HG02623 (cell line): ENCODE results near the gene LRRC51.

Experiments
- ATAC-seq: cut with Tn5 transposase; IDR thresholded peaks from one replicate; pipeline ENCODE4 v1.9.1; 2021; ENCODE audit warnings: moderate library complexity; ENCODE audit not compliant: unreplicated experiment

Gene LRRC51

DNA sequence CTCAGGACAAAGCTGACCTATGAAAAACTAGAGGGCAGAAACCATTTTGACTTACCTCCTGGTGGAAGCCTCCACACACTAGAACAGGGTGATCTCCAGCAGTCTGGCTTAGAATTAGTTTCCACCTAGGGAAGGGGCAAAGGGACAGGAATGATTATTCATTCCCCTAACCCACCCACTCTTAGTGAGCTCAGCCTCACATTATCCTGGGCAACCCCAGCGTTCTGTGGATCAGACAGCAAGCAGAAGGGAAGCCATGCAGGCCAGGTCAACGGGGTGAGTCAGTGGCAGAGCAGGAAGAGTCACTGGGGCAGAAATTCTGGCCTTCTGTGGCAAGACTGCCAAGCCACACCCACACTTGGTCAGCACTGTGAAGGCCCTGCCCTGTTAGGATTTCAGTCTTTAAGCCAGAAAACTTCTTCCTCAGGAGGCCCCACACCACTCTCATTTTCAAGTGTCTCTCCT lies 10.8 kb upstream of the LRRC51 start:
- no peak for ATAC-seq

- no peak for ATAC-seq
These were observed 10.2 kb upstream of the LRRC51 start for GRCh38 chr11:72070491-72070890.

GRCh38 chr11:72072348-72072747 lies 8.3 kb upstream of the LRRC51 start:
- ATAC-seq, result no peak

DNA sequence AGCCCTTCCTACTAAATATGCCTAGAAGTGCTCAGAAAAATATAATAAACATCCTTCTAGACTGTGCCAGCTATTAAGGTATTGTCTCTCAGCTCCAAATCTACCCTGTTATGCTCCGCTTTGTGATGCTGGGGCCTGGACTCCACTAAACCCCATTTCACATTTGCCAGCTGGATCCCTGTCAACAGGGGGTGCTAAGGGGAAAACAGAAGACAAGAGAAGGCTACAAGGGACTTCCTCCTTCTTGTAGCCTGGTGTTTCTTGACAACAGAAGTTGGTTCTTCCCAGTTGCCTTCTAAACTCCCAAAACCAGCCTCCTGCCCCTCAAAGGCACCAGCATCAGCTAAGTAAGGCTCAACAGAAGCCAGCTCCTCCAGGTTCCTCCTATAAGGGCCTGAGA lies 5.5 kb upstream of the LRRC51 start:
- no peak for ATAC-seq

DNA sequence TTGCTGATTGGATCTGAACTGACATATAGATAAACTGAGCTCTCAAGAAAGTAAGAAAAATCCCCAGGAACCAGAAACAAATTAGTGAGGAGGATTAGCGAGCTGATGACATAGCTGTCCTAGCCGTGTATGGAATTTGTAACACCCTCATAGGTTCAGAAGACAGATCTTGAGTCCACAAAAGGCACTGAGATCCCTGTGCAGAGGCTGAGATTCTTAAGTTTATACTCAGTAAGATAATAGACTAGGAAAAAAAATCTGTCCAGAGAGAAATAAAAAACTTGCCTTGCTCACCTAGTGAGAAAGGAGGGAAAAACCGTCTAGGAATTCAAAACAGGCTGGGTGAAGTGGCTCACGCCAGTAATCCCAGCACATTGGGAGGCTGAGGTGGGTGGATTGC lies 4.9 kb upstream of the LRRC51 start:
- no peak for ATAC-seq

GRCh38 chr11:72078477-72078876 lies 2.2 kb upstream of the LRRC51 start:
- no peak for ATAC-seq

GRCh38 chr11:72079819-72080325 lies 778 bp upstream of the LRRC51 start:
- peak; percentile 17 for ATAC-seq

GRCh38 chr11:72081184-72081644 lies 564 bp downstream of the LRRC51 start:
- ATAC-seq, result no peak

GRCh38 chr11:72081821-72082453 lies 1.3 kb downstream of the LRRC51 start:
- no peak for ATAC-seq

DNA sequence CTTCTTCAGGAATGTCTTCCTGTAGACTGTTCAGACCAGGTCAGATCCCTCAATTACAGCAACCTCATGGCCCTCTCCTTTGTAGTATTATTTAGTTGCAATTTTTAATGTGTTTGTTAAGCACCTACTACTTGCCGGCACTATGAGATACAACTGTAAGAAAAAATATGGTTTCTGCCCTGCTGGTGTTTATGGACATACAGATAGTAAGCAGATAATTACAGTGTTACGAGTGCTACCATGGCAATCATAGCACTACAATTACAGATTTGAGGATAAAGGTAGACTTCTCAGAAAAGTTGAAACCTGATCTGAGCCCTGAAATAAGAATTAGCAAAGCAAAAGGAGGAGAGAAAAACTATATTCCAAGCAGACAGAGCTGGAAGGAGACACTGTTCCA lies 2.8 kb downstream of the LRRC51 start:
- no peak for ATAC-seq

- no peak for ATAC-seq
These were observed 3.4 kb downstream of the LRRC51 start for GRCh38 chr11:72084076-72084475.

DNA sequence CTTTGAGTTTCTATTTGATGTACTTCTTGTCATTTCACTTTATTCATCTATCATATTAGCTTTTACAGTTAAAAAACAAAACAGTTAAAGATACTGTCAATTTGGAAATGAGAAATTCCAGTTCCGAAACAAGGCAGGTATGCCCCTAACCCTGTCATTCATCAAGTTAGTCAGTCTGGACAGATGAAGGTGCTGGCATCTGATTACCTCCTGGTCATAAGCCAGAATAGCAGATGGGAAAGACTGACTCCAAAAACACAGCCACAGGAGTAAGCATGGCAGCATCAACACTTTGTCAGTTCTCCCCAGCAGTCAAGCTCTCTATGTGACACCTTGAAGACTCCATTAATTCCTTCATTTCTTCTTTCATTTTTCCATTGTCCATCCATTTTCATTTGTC lies 4.3 kb downstream of the LRRC51 start:
- ATAC-seq, result no peak

GRCh38 chr11:72085621-72086351 lies 5.1 kb downstream of the LRRC51 start:
- ATAC-seq, result no peak

- no peak for ATAC-seq
These were observed 7.6 kb downstream of the LRRC51 start for GRCh38 chr11:72088076-72088808.

- no peak for ATAC-seq
These were observed 10.6 kb downstream of the LRRC51 start for GRCh38 chr11:72091292-72091691.

DNA sequence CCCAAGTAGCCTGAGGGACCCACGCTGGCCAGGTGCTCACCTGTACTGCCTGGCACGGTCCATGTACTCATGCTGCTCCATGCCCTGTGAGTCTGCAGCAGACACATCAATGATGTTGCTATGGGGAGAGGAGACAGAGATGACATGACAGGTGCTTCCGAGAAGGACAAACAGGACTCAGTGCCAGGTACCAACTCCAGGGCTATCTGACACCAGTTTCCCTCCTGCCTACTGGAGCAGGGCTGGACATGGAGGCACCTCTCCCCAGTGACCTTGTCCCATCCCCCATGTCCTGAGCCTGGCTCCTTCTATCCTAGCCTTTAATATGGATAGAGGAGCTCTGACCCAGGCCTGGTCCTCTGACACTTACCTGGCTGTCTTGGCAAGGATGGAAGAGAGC lies 18.1 kb downstream of the LRRC51 start:
- no peak for ATAC-seq

DNA sequence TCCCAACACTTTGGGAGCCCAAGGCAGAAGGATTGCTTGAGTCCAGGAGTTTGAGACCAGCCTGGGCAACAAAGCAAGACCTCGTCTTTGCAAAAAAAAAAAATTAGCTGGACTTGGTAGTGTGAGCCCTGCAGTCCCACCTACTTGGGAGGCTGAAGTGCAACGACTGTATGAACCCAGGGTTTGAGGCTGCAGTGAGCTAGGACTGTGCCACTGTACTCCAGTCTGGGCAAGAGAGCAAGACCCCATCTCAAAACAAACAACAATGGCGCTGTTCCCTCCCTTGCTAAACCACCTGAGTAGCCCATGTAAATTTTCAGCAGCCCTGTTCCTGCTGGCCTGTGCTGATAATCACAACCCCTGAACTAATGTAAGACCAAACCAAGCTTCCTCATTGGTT lies 19.4 kb downstream of the LRRC51 start:
- ATAC-seq, result no peak

DNA sequence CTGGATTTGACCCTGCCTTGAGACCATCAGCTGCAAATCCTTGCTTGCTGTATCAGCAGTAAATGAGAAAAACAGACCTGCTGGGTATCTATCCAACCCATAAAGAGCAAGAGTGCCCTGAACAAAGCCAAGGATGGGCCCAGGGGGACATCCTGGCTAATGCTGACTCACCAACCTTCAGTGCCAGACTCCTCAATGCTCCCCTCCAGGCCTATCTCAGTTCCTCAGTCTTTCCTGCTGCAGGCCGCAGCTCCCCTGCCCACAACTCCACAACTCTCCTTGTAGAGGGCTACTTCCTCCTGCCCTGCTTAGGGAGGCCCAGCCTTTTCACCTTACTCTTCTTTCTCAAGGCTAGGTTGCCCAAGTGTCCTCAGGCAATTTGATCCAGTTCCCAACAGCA lies 19.8 kb downstream of the LRRC51 start:
- no peak for ATAC-seq

DNA sequence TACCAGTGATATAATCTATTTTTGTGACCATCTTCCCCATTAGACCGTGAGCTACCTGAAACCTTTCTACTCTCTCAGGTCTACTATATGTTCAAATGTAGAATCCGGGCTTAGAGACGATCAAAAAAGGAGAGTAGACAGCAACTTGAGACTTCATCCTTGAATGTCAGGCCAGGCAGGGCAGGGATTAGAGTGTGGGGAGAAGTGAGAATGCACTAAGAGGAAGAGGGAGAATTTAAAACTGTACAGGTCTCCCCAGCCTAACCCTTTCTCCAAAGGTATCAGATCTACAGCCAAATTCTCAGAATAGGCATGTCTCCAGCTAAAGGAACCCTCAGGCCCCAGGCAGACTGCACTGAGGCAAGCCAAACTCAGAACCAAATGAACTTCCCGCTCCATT lies 21.5 kb downstream of the LRRC51 start:
- ATAC-seq, result no peak

GRCh38 chr11:72102631-72102945 lies 21.9 kb downstream of the LRRC51 start:
- ATAC-seq, result no peak

DNA sequence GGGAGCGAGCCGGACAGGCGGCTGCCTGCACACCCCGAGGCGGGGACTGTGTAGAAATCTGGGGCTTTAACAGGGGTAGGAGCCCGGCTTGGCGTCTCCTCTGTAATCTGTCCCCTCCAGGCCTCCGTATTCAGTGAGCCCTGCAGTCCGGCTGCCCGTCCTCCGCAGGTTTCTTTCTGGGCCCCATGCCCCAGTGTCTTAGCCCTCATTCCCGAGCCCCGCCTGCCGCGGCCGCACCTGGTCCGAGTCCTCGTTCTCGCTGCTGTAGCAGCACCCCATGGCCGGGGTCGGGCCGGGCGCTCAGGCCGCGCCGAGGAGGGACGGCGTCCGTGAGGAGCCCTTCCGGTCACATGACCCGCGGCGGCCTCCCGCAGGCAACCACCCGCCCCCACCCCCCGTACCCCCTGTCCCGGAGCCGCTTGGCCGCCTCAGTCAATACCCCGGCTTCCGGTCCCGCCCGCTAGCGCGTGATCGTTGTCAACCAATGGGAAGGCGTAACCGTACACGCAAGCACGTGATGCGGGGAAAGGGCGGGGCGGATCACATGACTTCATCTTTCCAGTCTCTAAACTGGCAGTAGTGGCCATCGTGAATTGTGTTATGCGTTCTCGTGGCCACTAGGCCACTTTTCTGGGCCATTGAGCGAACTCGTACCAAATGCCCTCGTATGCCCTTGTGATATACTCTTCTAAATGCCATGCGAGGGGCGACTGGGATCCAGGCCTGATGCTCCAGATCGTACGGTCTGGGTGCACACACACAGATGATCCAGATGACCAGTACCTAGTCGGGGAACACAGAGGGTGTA lies 22.5 kb downstream of the LRRC51 start, which contains the start of gene LAMTOR1:
Gene LAMTOR1 (minus strand): TSS at position 352 of the 808 bp plus-strand sequence. CDS start 73 bp downstream, at position 279.
- ATAC-seq, result peak; percentile 86
